SK-N-SH (cell line): ENCODE results near the gene PIGC.

Source experiments
- POLR2AphosphoS5 ChIP-seq: IDR thresholded peaks from 2 replicates; pipeline ENCODE4 v1.6.1; 2012; ENCODE audit warnings: low read depth, low read length
- TF ChIP-seq, protein P1 (sequence below): fragments of 200-600 bp; sonication (generic); IDR thresholded peaks from 2 replicates; pipeline ENCODE4 v1.6.1; 2017; ENCODE audit warnings: antibody characterized with exemption, mild to moderate bottlenecking, moderate library complexity

GRCh38 chr1:172417557-172417956 is 26.3 kb downstream of the PIGC start:
- TF ChIP-seq, protein P1, sequence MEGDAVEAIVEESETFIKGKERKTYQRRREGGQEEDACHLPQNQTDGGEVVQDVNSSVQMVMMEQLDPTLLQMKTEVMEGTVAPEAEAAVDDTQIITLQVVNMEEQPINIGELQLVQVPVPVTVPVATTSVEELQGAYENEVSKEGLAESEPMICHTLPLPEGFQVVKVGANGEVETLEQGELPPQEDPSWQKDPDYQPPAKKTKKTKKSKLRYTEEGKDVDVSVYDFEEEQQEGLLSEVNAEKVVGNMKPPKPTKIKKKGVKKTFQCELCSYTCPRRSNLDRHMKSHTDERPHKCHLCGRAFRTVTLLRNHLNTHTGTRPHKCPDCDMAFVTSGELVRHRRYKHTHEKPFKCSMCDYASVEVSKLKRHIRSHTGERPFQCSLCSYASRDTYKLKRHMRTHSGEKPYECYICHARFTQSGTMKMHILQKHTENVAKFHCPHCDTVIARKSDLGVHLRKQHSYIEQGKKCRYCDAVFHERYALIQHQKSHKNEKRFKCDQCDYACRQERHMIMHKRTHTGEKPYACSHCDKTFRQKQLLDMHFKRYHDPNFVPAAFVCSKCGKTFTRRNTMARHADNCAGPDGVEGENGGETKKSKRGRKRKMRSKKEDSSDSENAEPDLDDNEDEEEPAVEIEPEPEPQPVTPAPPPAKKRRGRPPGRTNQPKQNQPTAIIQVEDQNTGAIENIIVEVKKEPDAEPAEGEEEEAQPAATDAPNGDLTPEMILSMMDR: no peak
- no peak for TF ChIP-seq POLR2AphosphoS5
